ENCODE results near the gene NLRP1.

The NLRP1 gene

DNA sequence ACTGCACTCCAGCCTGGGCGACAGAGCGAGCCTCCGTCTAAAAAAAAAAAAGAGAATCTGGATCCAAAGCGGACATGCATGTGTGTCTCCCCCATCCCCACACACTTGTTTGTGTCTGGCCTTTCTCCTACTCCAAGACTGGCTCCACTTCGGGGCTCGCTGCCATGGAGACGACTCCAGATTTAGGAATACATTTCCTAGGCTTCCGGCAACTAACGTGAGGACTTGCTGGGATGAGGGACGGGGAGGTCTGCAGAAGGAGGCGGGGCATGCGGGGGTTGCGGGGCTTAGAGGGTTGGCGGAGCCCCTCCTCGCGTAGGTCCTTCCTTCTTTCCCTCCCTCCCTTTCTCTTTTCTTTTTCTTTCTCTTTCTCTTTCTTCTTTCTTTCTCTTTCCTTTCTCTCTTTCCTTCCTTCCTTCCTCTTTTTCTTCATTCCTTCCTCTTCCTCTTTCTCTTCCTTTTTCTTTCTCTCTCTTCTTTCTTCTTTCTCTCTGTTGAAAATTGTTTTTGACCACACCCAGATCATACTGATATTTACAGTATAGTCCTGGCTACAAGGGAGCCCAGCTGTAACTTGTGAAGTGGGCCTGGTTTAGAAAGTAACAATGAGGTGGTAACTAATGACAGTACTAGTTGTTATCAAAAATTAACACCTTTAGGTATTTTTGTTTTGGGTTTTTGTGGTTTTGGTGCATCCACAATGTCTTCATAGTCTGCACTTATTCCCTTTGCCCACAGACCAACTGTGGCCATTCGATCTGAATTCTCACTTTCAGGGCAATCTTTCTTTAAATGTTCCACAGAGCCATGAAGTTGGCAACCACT, 72.7 kb downstream of the NLRP1 start:
- no peak for DNase-seq

DNA sequence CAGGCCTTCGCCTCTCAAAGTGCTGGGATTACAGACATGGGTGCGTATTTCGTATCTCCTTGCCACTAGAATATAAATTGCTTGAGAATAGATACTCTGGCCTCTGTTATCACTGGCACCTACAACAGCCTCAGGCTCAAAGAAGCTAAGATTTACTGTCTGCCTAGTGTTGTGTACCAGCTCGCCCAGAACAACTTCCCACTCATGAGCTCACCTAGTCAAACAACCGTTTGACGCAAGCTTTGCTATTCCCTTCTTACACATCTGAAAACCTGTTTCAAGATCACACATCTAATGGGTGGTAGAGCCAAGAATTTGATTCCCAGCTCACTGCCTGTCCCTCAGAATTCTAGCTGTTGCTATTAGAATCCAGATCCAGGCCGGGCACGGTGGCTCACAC, 73.5 kb downstream of the NLRP1 start:
- no peak for DNase-seq

DNA sequence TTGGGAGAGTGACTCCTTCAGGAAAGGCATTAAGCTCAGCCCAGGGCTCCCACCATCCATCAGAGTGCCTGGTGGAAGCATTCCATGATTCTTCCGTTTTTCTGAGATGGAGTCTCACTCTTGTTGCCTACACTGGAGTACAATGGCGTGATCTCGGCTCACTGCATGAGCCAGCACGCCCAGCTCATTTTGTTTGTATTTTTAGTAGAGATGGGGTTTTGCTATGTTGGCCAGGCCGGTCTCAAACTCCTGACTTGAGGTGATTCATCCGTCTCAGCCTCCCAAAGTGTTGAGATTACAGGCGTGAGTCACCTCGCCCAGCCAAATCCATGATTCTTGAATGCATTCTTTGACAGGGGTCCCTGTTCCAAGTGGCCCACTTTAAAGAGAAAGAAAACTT, 74.8 kb downstream of the NLRP1 start:
- no peak for DNase-seq

DNA sequence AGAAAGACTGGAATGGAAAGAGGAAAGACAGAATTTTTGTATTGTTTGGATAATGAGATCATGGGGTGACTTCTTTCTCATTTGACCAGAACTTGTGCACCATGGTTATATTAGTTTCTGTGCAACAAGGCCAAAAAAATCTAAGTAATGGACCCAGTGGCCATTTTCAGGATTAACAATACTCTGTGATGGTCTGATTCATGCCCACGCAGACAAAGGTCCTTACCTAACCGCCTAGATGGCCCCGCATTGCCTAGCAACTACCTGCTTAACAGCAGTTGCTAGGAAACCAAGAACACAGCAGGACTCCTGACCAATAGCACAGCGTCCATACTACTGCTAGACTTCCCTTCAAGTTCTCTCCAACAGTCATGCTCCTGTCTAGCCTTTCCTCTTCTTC, 75.5 kb downstream of the NLRP1 start:
- no peak for DNase-seq

DNA sequence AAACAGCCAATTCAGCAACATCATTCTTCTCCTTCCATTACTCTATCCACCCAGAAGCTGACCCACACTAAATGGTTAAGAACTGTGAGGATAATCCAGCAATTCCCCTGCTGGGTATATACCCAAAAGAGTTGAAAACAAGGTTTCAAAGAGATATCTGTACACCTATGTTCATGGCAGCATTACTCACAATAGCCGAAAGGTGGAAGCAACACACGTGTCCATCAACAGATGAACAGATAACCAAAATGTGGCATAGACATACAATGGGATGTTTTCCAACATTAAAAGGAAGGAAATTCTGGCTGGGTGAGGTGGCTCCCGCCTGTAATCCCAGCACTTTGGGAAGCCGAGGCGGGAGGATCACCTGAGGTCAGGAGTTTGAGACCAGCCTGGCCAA, 78.0 kb downstream of the NLRP1 start:
- DNase-seq = no peak

DNA sequence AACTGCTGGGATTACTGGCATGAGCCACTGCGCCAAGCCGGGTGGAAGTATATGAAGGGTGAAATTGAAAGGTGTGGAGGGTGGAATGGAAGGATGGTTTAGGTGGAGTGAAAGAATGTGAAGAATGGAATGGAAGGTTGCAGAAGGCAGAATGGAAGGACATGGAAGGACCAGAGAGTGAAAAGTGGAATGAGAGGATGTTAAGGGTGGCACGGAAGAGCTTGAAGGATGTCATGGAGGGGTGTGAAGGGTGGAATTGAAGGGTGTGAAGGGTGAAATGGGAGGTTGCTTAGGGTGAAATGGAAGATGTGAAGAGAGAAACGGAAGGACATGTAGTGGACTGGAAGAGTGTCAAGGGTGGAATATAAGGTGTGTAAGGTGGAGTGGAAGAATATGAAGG, 81.8 kb downstream of the NLRP1 start:
- no peak for DNase-seq

DNA sequence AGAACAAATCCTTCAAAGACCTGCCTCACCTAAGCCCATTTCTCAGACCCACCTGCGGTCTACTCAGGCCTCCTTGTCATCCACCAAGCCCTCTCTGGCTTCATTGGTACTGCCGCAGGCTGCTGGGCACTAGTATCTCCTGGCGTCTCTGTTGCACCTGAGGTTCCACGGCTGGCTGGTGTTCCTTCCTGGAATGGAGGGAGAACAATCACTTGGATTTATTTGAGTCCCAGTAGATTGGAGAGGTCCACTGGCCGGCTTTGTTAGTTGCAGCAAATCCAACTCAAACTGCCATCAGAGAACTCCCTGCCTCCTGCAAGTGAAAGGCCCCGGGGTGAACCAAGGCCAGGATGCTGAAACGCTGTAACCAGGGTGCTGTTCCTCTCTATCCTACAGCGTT, 82.6 kb downstream of the NLRP1 start:
- no peak for DNase-seq

DNA sequence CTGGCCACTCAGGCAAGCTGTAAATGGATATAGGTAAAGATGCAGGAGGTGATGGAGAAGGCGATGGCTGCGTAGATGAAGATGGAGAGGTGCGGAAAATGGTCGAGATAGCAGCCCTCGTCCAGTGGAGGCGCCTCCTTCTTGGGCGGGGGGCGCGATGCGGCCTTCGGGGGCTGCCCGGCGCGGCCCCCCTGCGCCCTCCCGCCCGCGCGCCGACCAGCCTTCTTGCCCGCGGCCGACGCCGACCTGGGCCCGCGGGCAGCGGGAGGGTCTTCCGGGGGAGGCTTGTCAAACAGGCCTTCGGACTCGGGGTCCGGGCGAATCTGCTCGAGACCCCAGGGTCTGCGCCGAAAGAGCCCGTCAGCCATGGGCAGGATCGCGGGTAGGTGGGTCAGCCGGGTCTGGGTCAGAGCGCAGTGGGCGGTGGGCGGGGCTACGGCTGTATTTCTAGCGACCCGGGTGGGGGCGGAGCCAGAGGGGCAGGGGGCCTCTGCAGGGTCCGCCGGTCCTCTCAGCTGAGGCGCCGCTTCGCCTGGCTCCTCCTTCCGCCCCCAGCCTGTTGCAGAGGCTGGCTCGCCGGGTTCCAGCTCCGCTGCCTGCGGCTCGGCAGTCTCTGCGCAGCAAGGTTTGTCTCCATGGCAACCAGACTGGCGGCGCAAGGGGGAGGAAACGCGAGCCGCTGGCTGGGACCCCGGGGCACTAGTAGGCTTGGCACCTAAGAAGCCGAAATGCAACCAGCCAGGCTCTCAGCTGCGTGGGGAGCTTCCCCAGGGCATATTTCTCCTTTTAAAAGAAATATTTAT, 83.5 kb downstream of the NLRP1 start:
- peak; percentile 86 for DNase-seq

DNA sequence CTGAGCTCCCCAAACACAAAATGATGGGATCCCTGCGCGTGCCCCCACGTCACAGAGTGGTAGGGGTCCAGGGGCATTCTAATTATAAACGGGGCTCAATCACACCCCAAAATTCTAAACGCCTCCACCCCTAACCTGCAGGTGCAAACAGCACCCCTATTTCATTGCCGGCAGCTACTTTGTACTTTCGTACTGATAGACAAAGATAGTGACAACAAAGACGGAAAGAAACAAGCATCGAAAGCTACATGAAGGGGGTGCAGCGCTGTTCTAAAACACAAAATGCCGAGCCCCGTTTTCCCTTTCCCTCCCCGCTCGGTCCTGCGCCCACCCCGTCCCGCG, 84.1 kb downstream of the NLRP1 start:
- no peak for DNase-seq

DNA sequence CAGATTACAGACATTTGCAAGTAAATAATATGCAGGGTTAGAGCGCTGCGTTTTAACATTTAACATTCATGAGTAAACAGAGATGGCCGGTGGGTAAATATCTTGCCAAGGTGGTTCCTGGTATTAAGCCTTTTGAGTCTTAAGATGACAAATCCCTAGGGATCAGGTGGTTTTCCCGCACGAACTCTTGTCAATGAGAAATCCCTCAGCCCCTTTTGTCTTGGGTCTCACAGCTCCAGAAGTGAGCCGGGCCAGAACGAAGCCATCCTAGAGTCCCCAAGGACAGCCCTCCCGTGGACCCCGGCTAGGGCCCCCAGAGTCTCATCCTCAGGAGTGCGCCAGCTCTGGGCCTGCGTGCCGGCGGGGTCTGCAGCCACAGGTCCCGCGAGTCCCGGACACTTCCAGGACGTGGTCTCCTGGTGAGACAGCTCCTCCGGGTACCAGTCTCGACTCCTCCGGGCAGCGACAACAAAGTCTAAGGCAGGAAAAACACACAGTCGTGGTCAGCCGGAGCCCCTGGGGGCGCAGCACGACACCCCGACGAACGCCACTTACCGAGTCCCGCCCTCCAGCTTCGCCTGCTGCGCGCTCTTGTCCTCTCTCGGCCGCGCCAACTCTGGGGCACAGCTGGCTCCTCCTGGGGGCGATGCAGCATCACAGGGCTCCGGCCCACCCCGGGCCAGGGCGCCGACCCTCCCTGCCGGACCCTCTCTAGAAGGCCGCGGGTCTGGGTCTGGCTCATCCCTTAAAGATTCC, 84.7 kb downstream of the NLRP1 start:
- no peak for DNase-seq

DNA sequence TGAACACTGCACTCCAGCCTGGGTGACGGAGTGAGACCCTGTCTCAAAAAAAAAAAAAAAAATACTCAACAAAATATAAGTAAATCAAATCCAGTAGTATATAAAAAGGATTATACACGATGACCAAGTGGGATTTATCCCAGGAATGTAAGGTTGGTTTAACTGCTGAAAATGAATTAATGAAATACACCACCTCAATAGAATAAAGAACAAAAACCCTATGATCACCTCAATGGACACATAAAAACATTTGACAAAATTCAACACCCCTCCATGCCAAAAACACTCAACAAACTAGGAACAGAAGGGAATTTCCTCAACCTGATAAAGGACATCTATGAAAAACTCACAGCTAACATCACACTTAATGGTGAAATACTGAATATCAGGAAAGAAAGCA, 91.3 kb downstream of the NLRP1 start:
- no peak for DNase-seq

DNA sequence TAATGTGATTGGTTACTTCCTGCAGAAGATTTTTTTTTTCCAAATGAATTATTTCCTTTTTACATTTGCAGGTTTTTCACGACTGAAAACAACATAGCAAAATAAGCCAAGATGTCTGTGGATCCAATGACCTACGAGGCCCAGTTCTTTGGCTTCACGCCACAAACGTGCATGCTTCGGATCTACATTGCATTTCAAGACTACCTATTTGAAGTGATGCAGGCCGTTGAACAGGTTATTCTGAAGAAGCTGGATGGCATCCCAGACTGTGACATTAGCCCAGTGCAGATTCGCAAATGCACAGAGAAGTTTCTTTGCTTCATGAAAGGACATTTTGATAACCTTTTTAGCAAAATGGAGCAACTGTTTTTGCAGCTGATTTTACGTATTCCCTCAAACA, 95.6 kb downstream of the NLRP1 start:
- DNase-seq = no peak

DNA sequence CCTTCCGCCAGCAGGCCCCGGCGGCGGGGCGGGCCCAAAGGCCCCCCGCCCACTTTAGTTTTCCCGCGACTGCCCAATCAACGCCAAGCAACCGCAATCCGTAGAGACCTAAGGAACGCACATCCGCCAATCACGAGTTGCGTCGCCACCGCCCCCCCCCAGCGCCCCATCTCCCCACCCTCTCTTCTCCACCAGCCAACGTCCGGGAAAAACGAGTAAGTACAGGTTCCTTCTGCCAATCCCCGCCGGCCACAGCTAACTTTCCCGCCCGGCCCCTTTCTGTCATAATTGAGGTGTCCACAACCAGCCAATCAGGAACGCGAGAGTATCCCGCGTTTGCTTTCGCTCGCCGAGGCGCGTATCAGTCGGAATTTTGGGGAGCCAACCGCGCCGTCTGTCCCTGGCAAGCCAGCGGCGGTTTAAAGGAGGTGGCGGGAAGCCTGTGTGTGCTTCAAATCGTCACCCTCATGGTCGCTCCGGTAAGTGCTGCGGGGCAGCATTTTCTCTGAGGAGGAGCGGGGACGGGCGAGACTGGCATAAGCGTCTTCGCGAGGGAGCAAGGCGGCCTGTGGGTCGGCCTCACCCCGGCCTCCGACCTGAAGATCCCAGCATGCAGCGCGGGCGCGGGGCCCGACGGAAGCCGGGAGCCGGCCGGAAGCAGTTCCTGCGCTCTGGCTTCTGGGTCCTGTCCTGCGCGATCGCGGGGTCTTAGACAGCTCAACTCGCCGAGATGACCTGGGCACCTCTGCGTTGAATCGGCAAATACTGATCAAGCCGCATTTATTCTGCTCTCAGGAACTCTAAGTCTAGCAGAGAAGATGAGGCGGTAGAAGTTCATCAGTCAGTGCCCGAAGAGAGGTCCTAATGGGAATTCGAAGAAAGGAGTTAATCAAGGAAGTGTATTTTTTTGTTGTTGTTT, 97.8 kb downstream of the NLRP1 start, which contains the start of gene MIS12:
TSS of gene MIS12 (plus strand) at position 361 of the 919 bp plus-strand sequence. CDS start 2,297 bp downstream, outside the sequence.
- DNase-seq = peak; percentile 99

DNA sequence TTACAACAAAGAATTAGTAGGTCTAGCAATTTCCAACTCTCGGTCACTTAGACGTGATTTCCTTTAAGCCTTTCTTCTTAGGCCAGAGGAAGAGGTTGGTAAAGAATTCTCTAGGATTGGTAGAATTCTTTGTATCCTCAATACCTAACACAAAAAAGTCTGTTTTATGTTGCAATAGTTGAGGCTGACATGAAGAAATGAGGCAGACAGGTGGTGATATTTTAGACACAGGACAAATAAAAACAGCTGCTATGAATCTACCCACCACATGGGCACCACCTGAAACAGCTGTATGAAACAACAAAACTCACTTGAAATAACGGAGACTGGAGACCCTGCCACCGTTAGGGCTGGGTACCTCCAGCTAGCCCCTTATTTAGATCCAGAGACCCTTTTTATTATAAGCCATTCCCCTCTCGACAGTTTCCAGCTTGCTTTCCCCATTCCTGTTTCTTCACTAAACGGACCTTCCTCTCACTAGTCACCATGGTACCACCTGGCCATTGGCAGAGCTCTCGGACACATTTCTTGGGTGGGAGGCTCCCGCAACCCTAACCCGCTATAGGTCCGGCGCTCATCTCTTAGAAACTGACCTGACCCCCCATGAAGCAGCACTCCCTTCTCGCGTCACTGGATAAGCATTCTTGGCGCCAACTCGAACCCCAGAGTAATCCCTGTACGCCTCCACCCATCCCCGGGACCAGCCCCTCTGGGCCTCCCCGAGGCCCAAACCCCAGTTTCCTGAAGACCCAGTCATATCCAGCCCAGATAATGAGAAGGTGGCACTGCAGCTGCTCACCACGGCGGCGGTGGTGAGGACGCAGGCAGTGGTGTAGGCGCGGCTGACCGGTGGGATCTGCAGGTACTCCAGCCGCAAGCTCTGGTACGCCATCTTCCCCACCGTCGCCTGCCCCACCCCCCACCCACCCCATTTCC, 98.8 kb downstream of the NLRP1 start, which contains the start of gene DERL2:
TSS of gene DERL2 (minus strand) at position 909 of the 936 bp plus-strand sequence. CDS start at position 892, 17 bp downstream.
- DNase-seq = no peak

DNA sequence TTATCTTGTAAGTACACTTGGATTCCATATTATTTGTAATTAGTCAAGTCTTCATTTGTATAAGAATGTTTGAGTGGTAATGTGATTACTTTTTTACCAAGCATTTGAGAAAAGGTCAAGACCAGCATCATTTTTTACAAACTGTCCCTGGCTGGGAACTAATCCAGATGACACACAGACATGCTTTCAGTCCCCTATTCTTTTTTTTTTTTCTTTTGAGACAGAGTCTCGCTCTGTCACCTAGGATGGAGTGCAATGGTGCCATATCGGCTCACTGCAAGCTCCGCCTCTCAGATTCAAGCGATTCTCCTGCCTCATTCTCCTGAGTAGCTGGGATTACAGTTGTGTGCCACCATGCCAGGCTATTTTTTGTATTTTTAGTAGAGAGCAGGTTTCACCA, 102.9 kb downstream of the NLRP1 start:
- DNase-seq = no peak

DNA sequence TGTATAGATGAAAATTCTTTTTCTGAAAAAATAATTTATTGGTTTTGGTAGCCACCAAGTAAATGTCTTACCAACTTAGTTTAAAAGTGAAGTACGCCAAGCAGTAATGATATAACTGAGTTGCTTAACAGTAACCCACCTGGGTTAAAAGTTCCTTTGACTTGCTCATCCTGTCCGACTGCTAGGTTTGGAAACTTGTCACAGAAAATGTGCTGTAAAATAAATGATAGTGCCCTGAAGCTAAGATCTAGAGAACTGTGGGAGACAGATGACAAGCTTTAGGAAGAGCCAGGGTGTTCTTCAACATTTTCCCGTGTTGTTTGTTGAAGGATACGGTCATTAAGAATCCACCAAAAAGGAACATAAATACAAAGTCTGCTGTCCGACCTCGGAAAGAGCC, 103.3 kb downstream of the NLRP1 start:
- DNase-seq = no peak

DNA sequence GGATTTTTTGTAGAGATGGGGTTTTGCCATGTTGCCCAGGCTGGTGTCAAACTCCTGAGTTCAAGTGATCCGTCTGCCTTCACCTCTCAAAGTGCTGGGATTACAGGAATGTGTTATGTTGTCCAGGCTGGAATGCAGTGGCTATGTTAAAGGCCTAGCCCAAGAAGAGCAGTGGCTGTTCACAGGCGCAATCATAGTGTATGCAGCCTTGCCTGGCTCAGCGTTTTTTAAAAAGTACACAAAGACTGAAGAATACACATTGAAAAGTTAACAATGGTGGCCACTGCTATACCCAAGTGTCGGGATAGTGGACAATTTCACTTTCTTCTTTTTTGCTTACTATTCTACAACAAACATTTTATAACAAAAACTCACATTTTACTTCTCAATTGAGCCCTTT, 105.3 kb downstream of the NLRP1 start:
- no peak for DNase-seq

DNA sequence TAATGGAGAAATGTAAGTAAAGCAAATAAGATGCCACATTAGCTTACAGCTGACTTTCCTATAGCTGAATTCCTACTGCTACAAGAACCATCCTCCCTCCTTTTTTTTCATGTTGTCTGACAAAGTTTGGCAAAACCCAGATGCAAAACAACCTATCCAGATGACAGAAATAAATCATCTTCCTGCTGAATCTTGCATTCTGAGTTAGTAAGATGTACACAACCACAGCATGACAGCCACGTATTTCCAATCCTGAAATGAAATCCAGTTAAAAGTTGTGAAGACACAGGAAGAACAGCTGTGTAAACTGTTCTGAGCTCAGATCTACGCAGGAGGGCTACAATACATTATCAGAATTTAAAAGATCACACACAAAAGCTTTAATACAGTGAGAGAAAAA, 110.4 kb downstream of the NLRP1 start:
- DNase-seq = no peak

DNA sequence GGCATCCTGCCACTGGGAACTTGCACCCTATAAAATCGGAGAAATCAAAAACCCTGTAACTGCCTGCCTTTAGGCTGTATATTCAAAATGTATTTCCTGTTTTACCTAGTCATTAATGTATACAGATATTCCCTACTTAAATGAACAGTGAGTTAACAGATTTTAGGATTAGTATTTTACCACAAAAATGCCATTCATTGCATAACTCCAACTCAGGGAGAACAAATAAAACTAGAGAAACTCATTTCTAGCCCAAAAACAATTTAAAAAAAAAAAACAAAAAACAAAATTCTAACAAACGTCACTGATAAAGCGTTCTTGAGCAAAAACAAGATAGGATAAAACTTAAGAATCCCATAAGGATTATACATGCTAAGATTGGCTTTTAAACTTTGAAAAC, 111.8 kb downstream of the NLRP1 start:
- DNase-seq = no peak

DNA sequence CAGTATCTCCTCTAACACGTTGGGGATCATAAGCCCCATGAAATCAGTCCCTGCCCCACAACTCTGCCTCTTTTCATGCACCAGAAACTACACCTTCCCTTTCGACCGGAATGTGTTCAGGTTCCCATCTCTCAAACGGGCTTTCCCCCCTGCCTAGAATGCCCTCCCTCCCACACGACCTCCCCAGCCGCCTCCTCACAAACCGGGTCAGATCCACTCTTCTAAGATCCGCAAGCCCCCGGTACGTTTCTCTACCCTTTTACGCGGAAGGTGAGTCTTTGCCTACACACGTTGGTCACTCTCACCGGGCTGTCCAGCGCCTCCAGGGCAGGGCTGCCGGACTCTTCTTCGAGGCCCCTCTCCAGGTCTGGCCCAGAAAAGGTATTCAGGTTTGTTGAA, 116.2 kb downstream of the NLRP1 start:
- no peak for DNase-seq

DNA sequence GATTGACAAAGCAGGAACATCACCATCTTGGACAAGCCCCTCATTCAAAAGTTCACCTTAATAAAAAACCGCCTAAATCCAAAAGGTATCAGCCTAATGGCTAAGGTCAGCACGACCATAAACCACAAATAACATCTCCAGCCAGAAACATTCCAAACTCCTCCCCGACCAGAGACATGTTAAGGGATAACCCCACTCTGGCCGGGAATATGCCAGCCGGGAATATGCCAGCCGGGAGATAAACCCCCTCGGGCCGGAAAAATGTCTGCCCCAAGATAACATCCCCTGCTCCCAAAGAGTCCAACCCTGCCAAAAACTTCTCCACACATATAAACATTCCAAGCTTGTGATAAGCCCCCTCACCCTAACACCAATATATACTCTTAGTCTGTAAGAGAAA, 116.9 kb downstream of the NLRP1 start:
- no peak for DNase-seq
